ENCODE measurements around the gene ANKRD34A.

The ANKRD34A gene

GRCh38 chr1:145991735-145992412 is 27.5 kb upstream of the ANKRD34A start:
- in situ Hi-C loops (cut with HindIII; ENCODE audit: low sequenced_read_pairs), result no loop called here

- in situ Hi-C loops (cut with HindIII; ENCODE audit: low sequenced_read_pairs), result no loop called here
These were observed 26.0 kb upstream of the ANKRD34A start for GRCh38 chr1:145990249-145990855.

DNA sequence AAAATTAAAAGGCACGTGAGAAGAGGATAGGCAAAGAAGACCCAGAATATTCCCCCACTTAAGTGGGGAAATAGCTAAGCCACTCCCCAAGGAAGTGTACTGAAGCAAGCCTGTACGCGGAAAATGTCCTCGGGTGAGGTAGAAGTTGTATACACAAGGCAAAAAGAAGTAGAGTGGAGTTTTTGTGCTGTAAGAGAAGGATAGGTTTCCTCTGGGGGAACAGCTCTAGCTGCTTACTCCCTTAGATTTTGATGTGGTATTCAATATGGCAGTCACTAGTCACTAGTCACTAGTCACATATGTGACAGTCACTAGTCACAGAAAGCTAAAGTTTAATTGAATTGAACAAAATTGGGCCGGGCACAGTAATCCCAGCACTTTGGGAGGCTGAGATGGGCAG is 24.4 kb upstream of the ANKRD34A start:
- in situ Hi-C loops (cut with HindIII; ENCODE audit: low sequenced_read_pairs), result no loop called here

- in situ Hi-C loops (cut with HindIII; ENCODE audit: low sequenced_read_pairs), result no loop called here
These were observed 23.6 kb upstream of the ANKRD34A start for GRCh38 chr1:145987926-145988325.

DNA sequence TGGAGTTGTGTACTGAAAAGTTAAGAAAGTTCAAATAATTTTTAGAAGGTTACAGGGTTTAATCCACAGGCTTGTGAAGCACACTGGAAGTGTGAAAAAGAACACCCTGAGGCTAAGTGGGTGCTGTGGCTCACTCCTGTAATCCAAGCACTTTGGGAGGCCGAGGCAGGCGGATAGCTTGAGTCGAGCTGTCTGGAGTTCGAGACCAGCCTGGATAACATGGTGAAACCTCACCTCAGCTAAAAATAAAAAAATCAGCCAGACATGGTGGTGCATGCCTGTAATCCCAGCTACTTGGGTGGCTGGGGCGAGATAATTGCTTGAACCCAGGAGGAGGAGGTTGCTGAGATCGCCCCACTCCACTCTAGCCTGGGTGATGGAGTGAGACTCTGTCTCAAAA is 22.2 kb upstream of the ANKRD34A start:
- in situ Hi-C loops (cut with HindIII; ENCODE audit: low sequenced_read_pairs), result no loop called here

DNA sequence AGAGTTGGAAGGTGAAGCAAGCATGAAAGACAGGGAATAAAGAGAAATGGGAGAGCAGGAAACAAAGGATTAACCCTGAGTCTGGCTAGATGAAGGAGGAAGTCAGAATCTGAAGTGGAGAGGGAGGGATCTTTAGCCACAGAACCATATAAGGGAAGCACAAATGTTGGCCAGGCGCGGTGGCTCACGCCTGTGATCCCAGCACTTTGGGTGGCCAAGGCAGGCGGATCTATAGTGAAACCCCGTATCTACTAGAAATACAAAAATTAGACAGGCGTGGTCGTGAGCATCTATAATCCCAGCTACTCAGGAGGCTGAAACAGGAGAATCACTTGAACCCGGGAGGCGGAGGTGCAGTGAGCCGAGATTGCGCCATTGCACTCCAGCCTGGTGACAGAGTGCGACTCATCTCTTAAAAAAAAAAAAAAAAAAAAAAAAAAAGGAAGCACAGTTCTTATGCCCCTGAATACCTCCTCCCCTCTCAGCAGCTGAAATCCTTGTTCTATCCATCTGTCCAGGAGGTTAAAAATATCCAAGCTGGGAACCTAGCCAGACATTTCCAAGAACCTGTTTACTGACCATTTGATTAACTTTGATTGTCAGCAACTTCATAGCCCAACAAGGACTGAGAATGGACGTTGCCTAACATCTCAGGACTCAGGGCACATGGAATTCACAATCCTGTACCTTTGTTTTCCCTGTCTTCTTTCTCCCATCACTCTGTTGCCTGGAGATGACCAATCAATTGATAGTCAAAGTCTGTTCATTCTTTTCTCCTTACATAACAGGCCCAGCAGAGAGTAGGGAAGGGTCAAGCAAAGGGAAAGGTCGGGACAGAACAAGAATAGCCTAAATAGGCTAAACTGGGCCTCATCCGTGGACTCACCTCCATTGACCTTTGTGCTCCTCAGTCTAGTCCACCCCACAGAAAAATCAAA is 21.4 kb upstream of the ANKRD34A start:
- in situ Hi-C loops (cut with HindIII; ENCODE audit: low sequenced_read_pairs), result no loop called here

DNA sequence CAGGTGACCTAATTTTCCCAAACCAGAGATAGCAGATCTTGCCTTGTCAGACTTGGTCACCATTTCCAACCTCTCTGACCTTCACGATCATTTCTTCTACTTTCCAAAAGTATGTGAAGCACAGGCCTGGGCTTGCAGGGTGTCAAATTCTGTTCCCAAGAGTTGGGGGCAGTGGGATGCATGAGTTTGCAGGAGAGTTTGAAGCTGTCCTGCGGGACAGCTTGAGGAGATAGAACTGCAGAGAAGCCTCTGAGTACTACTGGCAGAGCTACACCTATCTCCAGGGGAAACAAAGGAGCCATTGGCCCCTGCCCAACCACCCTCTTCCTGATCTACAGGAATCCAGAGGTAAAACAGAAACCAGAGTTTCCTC is 20.7 kb upstream of the ANKRD34A start:
- in situ Hi-C loops (cut with HindIII; ENCODE audit: low sequenced_read_pairs), result no loop called here

GRCh38 chr1:145983960-145984830 is 19.8 kb upstream of the ANKRD34A start:
- in situ Hi-C loops (cut with HindIII; ENCODE audit: low sequenced_read_pairs), result no loop called here

DNA sequence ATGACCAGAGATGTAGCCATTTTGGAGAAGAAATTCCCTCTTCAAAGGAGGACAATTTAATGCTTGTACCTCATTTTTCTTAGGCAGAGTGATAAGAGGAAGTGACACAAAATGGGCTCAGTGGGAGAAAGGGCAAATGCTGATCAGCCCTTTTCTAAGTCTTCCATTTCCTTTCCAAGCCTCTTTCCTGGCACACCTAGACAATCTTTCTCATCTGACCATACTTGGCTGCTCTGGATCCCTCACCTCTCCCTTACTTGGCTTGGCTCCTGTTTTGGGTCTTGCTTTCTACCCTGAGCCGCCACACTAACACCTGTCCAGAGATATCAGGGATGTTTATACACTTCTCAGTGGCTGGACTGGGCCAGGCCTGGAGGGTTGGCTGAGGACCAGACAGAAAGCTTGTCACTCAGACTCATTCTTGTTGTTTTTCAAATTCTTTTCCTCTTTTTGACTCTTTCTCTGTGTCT is 18.9 kb upstream of the ANKRD34A start:
- in situ Hi-C loops (cut with HindIII; ENCODE audit: low sequenced_read_pairs), result no loop called here

DNA sequence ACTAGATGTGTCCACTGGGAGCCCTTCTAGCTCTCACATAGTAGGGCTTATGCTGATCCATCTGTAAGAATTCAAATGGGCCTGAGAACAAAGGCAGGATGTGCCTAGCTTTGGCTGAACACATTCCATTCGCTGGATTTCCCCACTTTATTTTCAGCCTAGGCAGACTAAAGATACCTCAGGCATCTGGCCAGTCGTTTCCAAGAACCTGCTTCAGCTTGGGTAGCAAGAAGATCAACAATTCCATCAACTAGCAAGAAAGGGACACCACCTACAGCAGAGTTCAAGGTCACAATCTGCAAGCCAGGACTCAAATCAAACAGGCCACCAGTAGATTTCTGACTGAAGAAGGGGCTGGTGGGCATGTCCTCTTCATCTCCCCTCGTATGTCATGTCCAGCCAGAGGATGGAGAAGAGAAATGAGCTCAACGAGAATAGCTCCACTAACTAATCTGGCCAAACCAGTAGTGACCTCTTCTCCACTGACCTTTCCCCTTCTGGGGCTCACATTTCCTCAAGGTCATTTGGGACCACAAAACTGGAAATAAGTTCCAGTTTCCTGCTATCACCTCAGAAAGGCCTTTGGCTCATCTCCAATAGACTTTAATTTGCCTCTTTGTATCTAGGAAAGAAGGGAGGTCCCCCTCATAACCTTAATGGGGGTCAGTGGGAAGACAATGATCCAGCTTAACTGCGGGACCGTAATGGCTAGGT is 17.8 kb upstream of the ANKRD34A start:
- in situ Hi-C loops (cut with HindIII; ENCODE audit: low sequenced_read_pairs), result no loop called here

GRCh38 chr1:145980457-145980994 is 16.2 kb upstream of the ANKRD34A start:
- in situ Hi-C loops (cut with HindIII; ENCODE audit: low sequenced_read_pairs), result no loop called here

GRCh38 chr1:145979746-145980456 is 15.5 kb upstream of the ANKRD34A start:
- in situ Hi-C loops (cut with HindIII; ENCODE audit: low sequenced_read_pairs), result no loop called here

- in situ Hi-C loops (cut with HindIII; ENCODE audit: low sequenced_read_pairs), result no loop called here
These were observed 14.7 kb upstream of the ANKRD34A start for GRCh38 chr1:145978854-145979745.

- in situ Hi-C loops (cut with HindIII; ENCODE audit: low sequenced_read_pairs), result no loop called here
These were observed 14.1 kb upstream of the ANKRD34A start for GRCh38 chr1:145978471-145978853.

DNA sequence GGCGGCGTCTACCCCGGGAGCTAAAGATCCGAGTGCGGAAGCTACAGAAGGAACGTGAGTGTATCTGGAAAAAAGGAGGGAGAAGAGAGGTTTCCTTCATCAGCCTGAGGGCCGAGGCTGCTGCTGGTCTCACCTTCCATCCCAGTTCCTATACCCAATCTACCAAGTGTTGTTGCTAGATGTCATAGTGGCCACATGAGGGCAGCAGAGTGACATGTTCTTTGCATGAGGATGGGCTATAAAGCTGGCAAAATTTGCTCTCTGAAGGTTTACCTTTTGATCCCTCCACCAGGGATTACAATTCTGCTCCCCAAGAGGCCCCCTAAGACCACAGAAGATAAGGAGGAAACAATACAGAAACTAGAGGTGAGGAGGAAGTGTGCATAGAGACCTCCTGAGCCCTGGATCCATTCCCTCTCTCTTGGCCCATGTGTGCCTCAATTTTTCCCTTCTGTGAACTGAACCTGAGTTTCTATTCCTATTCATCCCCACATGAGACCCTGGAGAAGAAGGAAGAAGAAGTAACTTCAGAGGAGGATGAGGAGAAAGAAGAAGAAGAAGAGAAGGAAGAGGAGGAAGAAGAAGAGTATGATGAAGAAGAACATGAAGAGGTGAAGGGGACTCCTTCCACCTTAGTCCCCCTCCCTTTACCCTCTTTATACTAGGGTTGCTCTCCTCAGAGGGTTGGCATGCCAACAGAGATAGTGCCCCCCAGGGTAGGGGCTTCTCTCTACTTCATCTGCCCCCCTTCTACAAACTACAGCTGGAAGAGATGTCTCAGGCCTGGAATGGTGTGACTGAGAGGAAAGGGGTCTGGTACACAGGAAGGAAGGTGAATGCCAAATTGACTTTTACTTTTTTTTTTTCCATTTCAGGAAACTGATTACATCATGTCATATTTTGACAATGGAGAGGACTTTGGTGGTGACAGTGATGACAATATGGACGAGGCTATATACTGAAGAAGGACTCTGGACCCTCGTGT is 13.4 kb upstream of the ANKRD34A start:
- in situ Hi-C loops (cut with HindIII; ENCODE audit: low sequenced_read_pairs), result no loop called here

DNA sequence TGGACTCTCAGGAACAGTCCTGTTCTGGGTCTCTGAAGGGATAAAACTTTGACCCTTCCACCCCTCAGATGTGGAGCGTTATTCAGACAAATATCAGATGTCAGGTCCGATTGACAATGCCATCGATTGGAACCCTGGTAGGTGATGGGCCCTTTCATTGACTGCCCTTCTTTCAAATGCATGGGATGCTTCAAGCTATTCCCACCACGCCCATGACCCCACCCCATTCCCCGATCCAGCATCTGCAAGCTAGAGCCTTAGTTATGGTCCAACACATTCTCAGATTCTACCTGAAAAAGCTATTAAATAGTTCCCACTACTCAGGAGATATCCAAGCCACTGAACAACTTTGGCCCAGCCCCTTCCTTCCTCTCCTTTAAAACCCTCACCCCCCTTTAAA is 12.6 kb upstream of the ANKRD34A start:
- in situ Hi-C loops (cut with HindIII; ENCODE audit: low sequenced_read_pairs), result no loop called here

DNA sequence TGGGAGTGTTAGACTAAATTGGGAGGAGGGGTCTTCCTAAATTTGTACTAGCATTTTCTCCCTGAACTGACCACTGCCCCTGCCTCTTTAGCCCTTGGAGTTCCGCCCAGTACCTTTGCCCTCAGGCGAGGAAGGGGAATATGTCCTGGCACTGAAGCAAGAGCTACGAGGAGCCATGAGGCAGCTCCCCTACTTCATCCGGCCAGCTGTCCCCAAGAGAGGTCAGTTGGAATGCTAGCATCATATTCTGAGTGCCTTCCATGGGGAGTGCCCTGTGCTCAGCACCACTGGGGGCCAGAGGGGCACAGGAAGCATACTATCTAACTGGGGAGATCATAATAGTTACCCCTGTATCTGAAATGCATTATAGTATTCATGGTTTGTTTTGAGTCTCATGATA is 10.8 kb upstream of the ANKRD34A start:
- in situ Hi-C loops (cut with HindIII; ENCODE audit: low sequenced_read_pairs), result no loop called here
